ENCODE data around the gene MTUS2. TPM values are rescaled to one million over a fixed set of nuclear protein-coding genes. Genes with fewer than 3 reads are reported as not detected.

The MTUS2 gene
- total and polyA plus RNA-seq, 9 of the 15 experiments (the other 6 are each of a cell fraction or from before 2014, with no cell fraction given) = 0.01 to 0.28 (median 0.06) TPM; not detected in 1

- H3K79me2 ChIP-seq (ENCODE audit: control insufficient read depth, insufficient read depth, low read length) = no peaks in the 10 kb centered on the region
- no peak for DNase-seq (ENCODE audit: extremely low read depth in 1 of 4, low spot score in 3 of 4)
- no peaks in the 10 kb centered on the region for H3K4me1 ChIP-seq (replicated peaks in 1 of 2; ENCODE audit: control insufficient read depth in 2 of 2, insufficient read depth in 2 of 2, low read length in 2 of 2)
- no peaks in the 10 kb centered on the region for H3K36me3 ChIP-seq (ENCODE audit: control insufficient read depth, insufficient read depth, low read length)
- POLR2A ChIA-PET = no interaction called here
- ATAC-seq = no peak
- in situ Hi-C loops (cut with MboI) (no loop called here), intact Hi-C loops (cut with micrococcal nuclease) (no loop called here)
- BruUV-seq (replicated peaks) = no TSS peak
- H3K4me2 ChIP-seq (ENCODE audit: insufficient read depth, low read length) = no peak overlapping the region
- no peaks in the 10 kb centered on the region for H3K27me3 ChIP-seq (ENCODE audit: control insufficient read depth in 2 of 2, insufficient read depth in 2 of 2, low read length in 2 of 2)
- no peak overlapping the region for H3K27ac ChIP-seq (ENCODE audit: extremely low read depth, low read depth, low read length)
- no peaks in the 10 kb centered on the region for H3K9me3 ChIP-seq (replicated peaks; ENCODE audit: control insufficient read depth, insufficient read depth, low read depth, low read length)
- H4K20me1 ChIP-seq (replicated peaks; ENCODE audit: control insufficient read depth, insufficient read depth, low read length) = no peaks in the 10 kb centered on the region
- no peak for TF ChIP-seq RERE (CRISPR knock-in tag; IDR thresholded peaks at IDR 0.05; ENCODE audit: borderline replicate concordance)
- no peak for TF ChIP-seq KAT7 (CRISPR knock-in tag; IDR thresholded peaks at IDR 0.05; ENCODE audit: borderline replicate concordance)
- TF ChIP-seq ZNF699 (CRISPR knock-in tag; IDR thresholded peaks at IDR 0.05; ENCODE audit: insufficient replicate concordance) = no peak
- TF ChIP-seq RBM39 (optimal IDR thresholded peaks at IDR 0.05; ENCODE audit: low read depth, low read length) = no peak
- TF ChIP-seq FOXJ3 (CRISPR knock-in tag; IDR thresholded peaks at IDR 0.05) = no peak
- no peak for TF ChIP-seq IRF2 (CRISPR knock-in tag; IDR thresholded peaks at IDR 0.05)
- TF ChIP-seq NCOR1 (IDR thresholded peaks at IDR 0.05) = no peak
- TF ChIP-seq ZBTB49 (CRISPR knock-in tag; IDR thresholded peaks at IDR 0.05; ENCODE audit: borderline replicate concordance) = no peak
- no peak for TF ChIP-seq NFXL1 (CRISPR knock-in tag; IDR thresholded peaks at IDR 0.05)
- no peak for TF ChIP-seq NKRF (IDR thresholded peaks at IDR 0.05; ENCODE audit: borderline replicate concordance)
- no peak for TF ChIP-seq ESRRB (CRISPR knock-in tag; IDR thresholded peaks at IDR 0.05; ENCODE audit: borderline replicate concordance)
- TF ChIP-seq HEY1 (CRISPR knock-in tag; IDR thresholded peaks at IDR 0.05; ENCODE audit: borderline replicate concordance) = no peak
- H2AFZ ChIP-seq (ENCODE audit: low read depth, low read length) = no peak overlapping the region
- CTCF ChIA-PET (ENCODE audit: low intra/inter-chr PET ratio) = no interaction called here
- H3K9me1 ChIP-seq (ENCODE audit: control insufficient read depth, insufficient read depth, low read length) = no peaks in the 10 kb centered on the region
- WGBS (ENCODE audit: insufficient coverage, low coverage, missing lambda C conversion rate) = 0% methylated on average over 1 of the region's 1 CpG
- no peak overlapping the region for H3K4me3 ChIP-seq
- no peak for FAIRE-seq
- H3K9ac ChIP-seq (ENCODE audit: insufficient read depth in 1 of 2, low read depth in 2 of 2, low read length in 2 of 2) = no peak overlapping the region
These were observed 336.0 kb downstream of the MTUS2 start for GRCh38 chr13:29156136-29156535.

Data from K562 (cell line).